HCT116 (cell line): ENCODE data around the gene MIS18BP1. TPM values are rescaled to one million over a fixed set of nuclear protein-coding genes. Genes with fewer than 3 reads are reported as not detected.

Experiments
- ATAC-seq: fragments of 200-7000 bp; cut with Tn5 transposase; 2 replicates; pipeline ENCODE4 v1.9.1; 2020; ENCODE audit warnings: mild to moderate bottlenecking, moderate library complexity
- BruUV-seq: library from RNA; stranded (reverse); fragments of 400-500 nt; replicated peaks from 2 replicates; lab custom pipeline; 2021; lab: Mats Ljungman, UMichigan
- CTCF ChIA-PET: fragments of 300-600 bp; sonication (Branson Sonifier 250); formaldehyde crosslinking; loops from one replicate; lab custom pipeline; 2021; ENCODE audit warnings: antibody characterized with exemption; lab: Charles Lee
- POLR2A ChIA-PET: fragments of 300-600, 350-600 bp; sonication (Branson Sonifier 250); formaldehyde crosslinking; loops from one replicate; lab custom pipeline; 2021; ENCODE audit warnings: antibody characterized with exemption; lab: Charles Lee
- RAD21 ChIA-PET, 2 experiments: fragments of 300-600 bp; sonication (Branson Sonifier 250); formaldehyde crosslinking; loops; one replicate each; lab custom pipeline; 2023; ENCODE audit warnings: low total read pairs in 2 of 2; ENCODE audit not compliant: uncharacterized antibody in 2 of 2, unreplicated experiment in 2 of 2, low non-redundant PET in 1 of 2; lab: Charles Lee
- DNase-seq: peaks from one replicate; pipeline ENCODE4 v3.0.0-alpha.2; 2010; ENCODE audit warnings: low read depth, low spot score
- H2AFZ ChIP-seq: fragments of 200-600 bp; shearing (Covaris generic), sonication (generic); 2 replicates; pipeline ENCODE4 v1.6.1; 2017; ENCODE audit warnings: low read depth, mixed run types, mixed read lengths, antibody characterized with exemption, low read length; ENCODE audit not compliant: poor library complexity, severe bottlenecking
- H3K27ac ChIP-seq: 2 replicates; pipeline ENCODE4 v1.5.1; 2012; ENCODE audit warnings: low read depth, low read length
- H3K27me3 ChIP-seq: fragments of 200-600 bp; sonication (generic); 2 replicates; pipeline ENCODE4 v1.6.1; 2016; ENCODE audit warnings: mixed run types, low read length, mixed read lengths; ENCODE audit not compliant: insufficient read depth
- H3K36me3 ChIP-seq, 2 experiments: fragments of 200-500 bp in 1 of 2; fragments of 200-600 bp in 1 of 2; sonication (Bioruptor generic) in 1 of 2; sonication (generic) in 1 of 2; 2 replicates each; pipeline versions ENCODE4 v1.5.1 to v1.6.1; 2014 to 2016; ENCODE audit warnings: low read length in 2 of 2, inconsistent platforms in 1 of 2, mixed read lengths in 1 of 2, mixed run types in 1 of 2; ENCODE audit not compliant: insufficient read depth in 2 of 2, control insufficient read depth in 1 of 2
- H3K4me1 ChIP-seq, 2 experiments: fragments of 200-600 bp in 1 of 2; sonication (generic) in 1 of 2; 2 replicates each; pipeline versions ENCODE4 v1.5.1 to v1.6.1; 2012 to 2017; ENCODE audit warnings: low read length in 2 of 2, inconsistent platforms in 1 of 2, mild to moderate bottlenecking in 1 of 2, mixed read lengths in 1 of 2, mixed run types in 1 of 2, moderate library complexity in 1 of 2; ENCODE audit not compliant: insufficient read depth in 2 of 2, control insufficient read depth in 1 of 2
- H3K4me2 ChIP-seq: fragments of 200-600 bp; sonication (generic); 2 replicates; pipeline ENCODE4 v1.6.1; 2017; ENCODE audit warnings: mixed run types, low read length, mixed read lengths
- H3K4me3 ChIP-seq, 2 experiments: fragments of 200-600 bp in 1 of 2; sonication (generic) in 1 of 2; replicated peaks in 1 of 2; 2 replicates each; pipeline ENCODE4 v1.5.1; 2011 to 2016; ENCODE audit warnings: low read length in 2 of 2, control low read depth in 1 of 2, low read depth in 1 of 2, mild to moderate bottlenecking in 1 of 2, mixed read lengths in 1 of 2, mixed run types in 1 of 2
- H3K79me2 ChIP-seq: fragments of 200-600 bp; sonication (generic); 2 replicates; pipeline ENCODE4 v1.6.1; 2017; ENCODE audit warnings: mild to moderate bottlenecking, mixed run types, low read length, moderate library complexity, mixed read lengths; ENCODE audit not compliant: insufficient read depth
- H3K9ac ChIP-seq: fragments of 200-600 bp; sonication (generic); 2 replicates; pipeline ENCODE4 v1.6.1; 2016; ENCODE audit warnings: low read length, mixed read lengths
- H3K9me2 ChIP-seq: fragments of 200-600 bp; sonication (generic), shearing (Covaris generic); 2 replicates; pipeline ENCODE4 v1.6.1; 2017; ENCODE audit warnings: mixed run types, mild to moderate bottlenecking, moderate library complexity; ENCODE audit not compliant: insufficient read depth
- H3K9me3 ChIP-seq, 2 experiments: fragments of 200-500 bp in 1 of 2; fragments of 200-600 bp in 1 of 2; sonication (Bioruptor generic) in 1 of 2; sonication (generic) in 1 of 2; 2 replicates each; pipeline ENCODE4 v1.6.1; 2014 to 2017; ENCODE audit warnings: low read length in 2 of 2, mixed read lengths in 2 of 2, inconsistent platforms in 1 of 2, low read depth in 1 of 2, mild to moderate bottlenecking in 1 of 2, mixed run types in 1 of 2, moderate library complexity in 1 of 2; ENCODE audit not compliant: control insufficient read depth in 1 of 2, insufficient read depth in 1 of 2
- H4K20me1 ChIP-seq: fragments of 200-600 bp; sonication (generic), shearing (Covaris generic); 2 replicates; pipeline ENCODE4 v1.6.1; 2017; ENCODE audit warnings: mixed run types, mild to moderate bottlenecking, moderate library complexity; ENCODE audit not compliant: insufficient read depth
- ATF3 ChIP-seq: IDR thresholded peaks from 2 replicates; pipeline ENCODE4 v1.6.1; 2012
- CTCF ChIP-seq, 3 experiments: fragments of 200-600 bp in 1 of 3; sonication (generic) in 1 of 3; IDR thresholded peaks in 2 of 3; conservative IDR thresholded peaks in 1 of 3; 2 replicates each; pipeline ENCODE4 v1.5.1; 2012 to 2017; ENCODE audit warnings: low read depth in 2 of 3, low read length in 2 of 3, antibody characterized with exemption in 1 of 3, borderline replicate concordance in 1 of 3, control low read depth in 1 of 3, mild to moderate bottlenecking in 1 of 3, mixed read lengths in 1 of 3, mixed run types in 1 of 3, moderate library complexity in 1 of 3; ENCODE audit not compliant: insufficient read depth in 1 of 3
- SIN3A ChIP-seq: IDR thresholded peaks from 2 replicates; pipeline ENCODE4 v1.6.1; 2012; ENCODE audit warnings: low read depth
- SP1 ChIP-seq: IDR thresholded peaks from 2 replicates; pipeline ENCODE4 v1.6.1; 2012; ENCODE audit warnings: low read depth
- SRF ChIP-seq: IDR thresholded peaks from 2 replicates; pipeline ENCODE4 v1.6.1; 2012; ENCODE audit warnings: low read depth
- ZFX ChIP-seq: fragments of 450-650 bp; IDR thresholded peaks from 2 replicates; pipeline ENCODE4 v1.6.1; 2017
- intact Hi-C: fragments of 100-400 bp; cut with micrococcal nuclease; formaldehyde crosslinking; loops from 2 replicates; pipeline ENCODE4 v1.10.0; 2022
- total RNA-seq: library from RNA; stranded (reverse); gene quantifications from one replicate; pipeline ENCODE4 v1.2.1, GENCODE V29; 2021; ENCODE audit not compliant: unreplicated experiment
- TF ChIP-seq, protein P1 (sequence below): IDR thresholded peaks from 2 replicates; pipeline ENCODE4 v1.6.1; 2012; ENCODE audit warnings: low read depth

Gene MIS18BP1
- total RNA-seq, 1 experiment from 2014 or later: 37.9 TPM

- Histone ChIP-seq H3K27me3 (no peaks in the 10 kb centered on the region), H3K4me3 (peak overlapping the region; percentile 81 to 91), H3K4me1 (peaks cover 19 to 30% of the 10 kb centered on the region in 2 experiments), H2AFZ (no peak overlapping the region)
- ChIA-PET POLR2A (no interaction called here), RAD21 (no interaction called here)
- TF ChIP-seq SP1 (no peak), SRF (no peak), SIN3A (no peak), ATF3 (no peak), CTCF (IDR thresholded peaks at IDR 0.05 in 2 of 3, conservative IDR thresholded peaks at IDR 0.05 in 1 of 3; ENCODE audit: borderline replicate concordance in 1 of 3, insufficient read depth in 1 of 3, low read depth in 2 of 3, low read length in 2 of 3) (no peak)
- TF ChIP-seq, all 23 proteins: peak for 0
- 0 out of 4 replicates have a peak, but pooled peaks cover 0 to 4% of the 10 kb centered on the region in 2 experiments for H3K36me3 ChIP-seq
- peak overlapping the region; percentile 93 for H3K4me2 ChIP-seq
- CTCF ChIA-PET: no interaction called here
- peaks cover 3% of the 10 kb centered on the region; the same call in 1 of the 2 replicates for H4K20me1 ChIP-seq
- intact Hi-C loops: loop anchor here (5.0 kb wide), 2 partner anchors 290 to 355 kb away; partner anchors contain the start of genes KLHL28 and TOGARAM1
- peaks cover 6% of the 10 kb centered on the region; the same call in 1 of the 2 replicates for H3K79me2 ChIP-seq
- DNase-seq: no peak
- no peak for ATAC-seq
- peak overlapping the region; percentile 96; the same call in 1 of the 2 replicates for H3K27ac ChIP-seq
- peak overlapping the region; percentile 91 for H3K9ac ChIP-seq
- no peaks in the 10 kb centered on the region for H3K9me3 ChIP-seq
- BruUV-seq: no TSS peak
- H3K9me2 ChIP-seq: no peaks in the 10 kb centered on the region
Measured at GRCh38 chr14:45251912-45252311, 1.1 kb downstream of the MIS18BP1 start.

- no TSS peak for BruUV-seq
- no peak overlapping the region for H3K4me3 ChIP-seq
- DNase-seq: no peak
- H3K27me3 ChIP-seq: no peaks in the 10 kb centered on the region
- no peak overlapping the region for H3K4me2 ChIP-seq
- no peak for ATAC-seq
- no peak overlapping the region for H3K27ac ChIP-seq
- peaks cover 6% of the 10 kb centered on the region; the same call in 1 of the 2 replicates for H3K79me2 ChIP-seq
- no peaks in the 10 kb centered on the region for H3K9me2 ChIP-seq
- TF ChIP-seq ZFX: no peak
- TF ChIP-seq, protein P1, sequence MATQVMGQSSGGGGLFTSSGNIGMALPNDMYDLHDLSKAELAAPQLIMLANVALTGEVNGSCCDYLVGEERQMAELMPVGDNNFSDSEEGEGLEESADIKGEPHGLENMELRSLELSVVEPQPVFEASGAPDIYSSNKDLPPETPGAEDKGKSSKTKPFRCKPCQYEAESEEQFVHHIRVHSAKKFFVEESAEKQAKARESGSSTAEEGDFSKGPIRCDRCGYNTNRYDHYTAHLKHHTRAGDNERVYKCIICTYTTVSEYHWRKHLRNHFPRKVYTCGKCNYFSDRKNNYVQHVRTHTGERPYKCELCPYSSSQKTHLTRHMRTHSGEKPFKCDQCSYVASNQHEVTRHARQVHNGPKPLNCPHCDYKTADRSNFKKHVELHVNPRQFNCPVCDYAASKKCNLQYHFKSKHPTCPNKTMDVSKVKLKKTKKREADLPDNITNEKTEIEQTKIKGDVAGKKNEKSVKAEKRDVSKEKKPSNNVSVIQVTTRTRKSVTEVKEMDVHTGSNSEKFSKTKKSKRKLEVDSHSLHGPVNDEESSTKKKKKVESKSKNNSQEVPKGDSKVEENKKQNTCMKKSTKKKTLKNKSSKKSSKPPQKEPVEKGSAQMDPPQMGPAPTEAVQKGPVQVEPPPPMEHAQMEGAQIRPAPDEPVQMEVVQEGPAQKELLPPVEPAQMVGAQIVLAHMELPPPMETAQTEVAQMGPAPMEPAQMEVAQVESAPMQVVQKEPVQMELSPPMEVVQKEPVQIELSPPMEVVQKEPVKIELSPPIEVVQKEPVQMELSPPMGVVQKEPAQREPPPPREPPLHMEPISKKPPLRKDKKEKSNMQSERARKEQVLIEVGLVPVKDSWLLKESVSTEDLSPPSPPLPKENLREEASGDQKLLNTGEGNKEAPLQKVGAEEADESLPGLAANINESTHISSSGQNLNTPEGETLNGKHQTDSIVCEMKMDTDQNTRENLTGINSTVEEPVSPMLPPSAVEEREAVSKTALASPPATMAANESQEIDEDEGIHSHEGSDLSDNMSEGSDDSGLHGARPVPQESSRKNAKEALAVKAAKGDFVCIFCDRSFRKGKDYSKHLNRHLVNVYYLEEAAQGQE: no peak
- POLR2A ChIA-PET: no interaction called here
- no peaks in the 10 kb centered on the region for H3K9me3 ChIP-seq
- peaks cover 19 to 30% of the 10 kb centered on the region in 2 experiments for H3K4me1 ChIP-seq
- H2AFZ ChIP-seq: no peak overlapping the region
- no peak overlapping the region for H3K9ac ChIP-seq
- intact Hi-C loops: loop anchor here (5.0 kb wide), 2 partner anchors 288 to 353 kb away; partner anchors contain the start of genes KLHL28 and TOGARAM1
- H3K36me3 ChIP-seq: peaks cover 0 to 8% of the 10 kb centered on the region in 2 experiments; a peak in 1 of 4 replicates
- CTCF ChIA-PET: no interaction called here
- H4K20me1 ChIP-seq: peaks cover 6% of the 10 kb centered on the region
- RAD21 ChIA-PET: no interaction called here
Measured at GRCh38 chr14:45249856-45250575, 3.0 kb downstream of the MIS18BP1 start.
